Fibroblast of mammary gland (primary cell): Measurements from ENCODE around the gene FADD.

Experiments used
- DNase-seq: peaks from one replicate; pipeline ENCODE4 v3.0.0-alpha.2; 2010; ENCODE audit warnings: low read depth
- H3K4me3 ChIP-seq: 2 replicates; pipeline ENCODE4 v1.5.1; 2011; ENCODE audit warnings: low read depth, mild to moderate bottlenecking, low read length, moderate library complexity; ENCODE audit not compliant: control insufficient read depth
- CTCF ChIP-seq: conservative IDR thresholded peaks from 2 replicates; pipeline ENCODE4 v1.5.1; 2011; ENCODE audit warnings: low read depth, low read length, inconsistent platforms; ENCODE audit not compliant: control insufficient read depth, insufficient read depth

The FADD gene

GRCh38 chr11:70202920-70203750, at the start of gene FADD:
Gene FADD (plus strand): TSS chr11:70203296. CDS start chr11:70203460, 164 bp downstream.
- peak within 1 kb of the TSS; percentile 91 for H3K4me3 ChIP-seq
- no peak for TF ChIP-seq CTCF
- DNase-seq: peak; percentile 92

GRCh38 chr11:70155386-70155785, 47.7 kb upstream of the FADD start:
- no peak for TF ChIP-seq CTCF
- no peak overlapping the region for H3K4me3 ChIP-seq
- DNase-seq: no peak

GRCh38 chr11:70156291-70157037, 46.6 kb upstream of the FADD start:
- DNase-seq: no peak
- no peak overlapping the region for H3K4me3 ChIP-seq
- no peak for TF ChIP-seq CTCF

GRCh38 chr11:70158201-70158600, 44.9 kb upstream of the FADD start:
- TF ChIP-seq CTCF: peak; percentile 10
- no peak overlapping the region for H3K4me3 ChIP-seq
- no peak for DNase-seq

- no peak overlapping the region for H3K4me3 ChIP-seq
- DNase-seq: no peak
Measured at GRCh38 chr11:70158757-70159389, 44.2 kb upstream of the FADD start.

More at GRCh38 chr11:70158757-70159389, 44.2 kb upstream of the FADD start:
- TF ChIP-seq CTCF: no peak
